ENCODE data around the gene NPHP4.

The NPHP4 gene

GRCh38 chr1:5944843-5945167 lies 47.4 kb downstream of the NPHP4 start:
- TF ChIP-seq EZH2 (IDR thresholded peaks at IDR 0.05; ENCODE audit: borderline replicate concordance, low read length) = no peak
- no peak for TF ChIP-seq CTCF (IDR thresholded peaks at IDR 0.05; ENCODE audit: low read length)
- Histone ChIP-seq H3K4me2 (ENCODE audit: low read length) (no peak overlapping the region), H3K4me3 (ENCODE audit: low read depth, low read length, poor library complexity, severe bottlenecking) (no peak overlapping the region), H3K9me3 (ENCODE audit: low read length) (no peaks in the 10 kb centered on the region), H3F3A (ENCODE audit: insufficient read depth, low read length) (no peaks in the 10 kb centered on the region), H3K36me3 (ENCODE audit: insufficient read depth, low read length) (peaks cover 5% of the 10 kb centered on the region; the same call in 1 of the 2 replicates), H3K27me3 (ENCODE audit: insufficient read depth, low read length) (no peaks in the 10 kb centered on the region), H3K9ac (ENCODE audit: low read length) (no peak overlapping the region), H2AFZ (ENCODE audit: low read length) (no peak overlapping the region), H3K27ac (ENCODE audit: low read depth, low read length, poor library complexity, severe bottlenecking) (no peak overlapping the region), H3K4me1 (ENCODE audit: insufficient read depth, low read length, severe bottlenecking) (no peaks in the 10 kb centered on the region), H3K9me2 (ENCODE audit: low read depth, low read length) (no peaks in the 10 kb centered on the region), H4K20me1 (ENCODE audit: insufficient read depth, low read length) (no peaks in the 10 kb centered on the region), H3K79me2 (ENCODE audit: insufficient read depth, low read length) (no peaks in the 10 kb centered on the region)

- TF ChIP-seq EZH2 (IDR thresholded peaks at IDR 0.05; ENCODE audit: borderline replicate concordance, low read length) (no peak), CTCF (IDR thresholded peaks at IDR 0.05; ENCODE audit: low read length) (no peak)
- H3K4me3 ChIP-seq (ENCODE audit: low read depth, low read length, poor library complexity, severe bottlenecking) = no peak overlapping the region
Measured at GRCh38 chr1:5944154-5944842, 47.9 kb downstream of the NPHP4 start.

GRCh38 chr1:5943343-5944124 lies 48.7 kb downstream of the NPHP4 start:
- no peak overlapping the region for H3K9ac ChIP-seq (ENCODE audit: low read length)
- H3K36me3 ChIP-seq (ENCODE audit: insufficient read depth, low read length) = peaks cover 5% of the 10 kb centered on the region; the same call in 1 of the 2 replicates
- H3K79me2 ChIP-seq (ENCODE audit: insufficient read depth, low read length) = no peaks in the 10 kb centered on the region
- H3K27me3 ChIP-seq (ENCODE audit: insufficient read depth, low read length) = no peaks in the 10 kb centered on the region
- H2AFZ ChIP-seq (ENCODE audit: low read length) = no peak overlapping the region
- no peaks in the 10 kb centered on the region for H3F3A ChIP-seq (ENCODE audit: insufficient read depth, low read length)
- H4K20me1 ChIP-seq (ENCODE audit: insufficient read depth, low read length) = no peaks in the 10 kb centered on the region
- H3K4me3 ChIP-seq (ENCODE audit: low read depth, low read length, poor library complexity, severe bottlenecking) = no peak overlapping the region
- no peak overlapping the region for H3K4me2 ChIP-seq (ENCODE audit: low read length)
- H3K4me1 ChIP-seq (ENCODE audit: insufficient read depth, low read length, severe bottlenecking) = no peaks in the 10 kb centered on the region
- H3K9me3 ChIP-seq (ENCODE audit: low read length) = no peaks in the 10 kb centered on the region
- TF ChIP-seq CTCF (IDR thresholded peaks at IDR 0.05; ENCODE audit: low read length) (no peak), EZH2 (IDR thresholded peaks at IDR 0.05; ENCODE audit: borderline replicate concordance, low read length) (no peak)
- H3K9me2 ChIP-seq (ENCODE audit: low read depth, low read length) = no peaks in the 10 kb centered on the region
- no peak overlapping the region for H3K27ac ChIP-seq (ENCODE audit: low read depth, low read length, poor library complexity, severe bottlenecking)

More at GRCh38 chr1:5944154-5944842, 47.9 kb downstream of the NPHP4 start:
- H3K9me3 ChIP-seq (ENCODE audit: low read length) = no peaks in the 10 kb centered on the region
- no peaks in the 10 kb centered on the region for H3K9me2 ChIP-seq (ENCODE audit: low read depth, low read length)
- H4K20me1 ChIP-seq (ENCODE audit: insufficient read depth, low read length) = no peaks in the 10 kb centered on the region
- no peaks in the 10 kb centered on the region for H3K4me1 ChIP-seq (ENCODE audit: insufficient read depth, low read length, severe bottlenecking)
- H3F3A ChIP-seq (ENCODE audit: insufficient read depth, low read length) = no peaks in the 10 kb centered on the region
- no peaks in the 10 kb centered on the region for H3K27me3 ChIP-seq (ENCODE audit: insufficient read depth, low read length)
- peaks cover 5% of the 10 kb centered on the region; the same call in 1 of the 2 replicates for H3K36me3 ChIP-seq (ENCODE audit: insufficient read depth, low read length)
- no peak overlapping the region for H2AFZ ChIP-seq (ENCODE audit: low read length)
- no peak overlapping the region for H3K27ac ChIP-seq (ENCODE audit: low read depth, low read length, poor library complexity, severe bottlenecking)
- H3K9ac ChIP-seq (ENCODE audit: low read length) = no peak overlapping the region
- no peak overlapping the region for H3K4me2 ChIP-seq (ENCODE audit: low read length)
- H3K79me2 ChIP-seq (ENCODE audit: insufficient read depth, low read length) = no peaks in the 10 kb centered on the region

All from OCI-LY1 (cell line).